ENCODE results near the gene SAMD10.

DNA sequence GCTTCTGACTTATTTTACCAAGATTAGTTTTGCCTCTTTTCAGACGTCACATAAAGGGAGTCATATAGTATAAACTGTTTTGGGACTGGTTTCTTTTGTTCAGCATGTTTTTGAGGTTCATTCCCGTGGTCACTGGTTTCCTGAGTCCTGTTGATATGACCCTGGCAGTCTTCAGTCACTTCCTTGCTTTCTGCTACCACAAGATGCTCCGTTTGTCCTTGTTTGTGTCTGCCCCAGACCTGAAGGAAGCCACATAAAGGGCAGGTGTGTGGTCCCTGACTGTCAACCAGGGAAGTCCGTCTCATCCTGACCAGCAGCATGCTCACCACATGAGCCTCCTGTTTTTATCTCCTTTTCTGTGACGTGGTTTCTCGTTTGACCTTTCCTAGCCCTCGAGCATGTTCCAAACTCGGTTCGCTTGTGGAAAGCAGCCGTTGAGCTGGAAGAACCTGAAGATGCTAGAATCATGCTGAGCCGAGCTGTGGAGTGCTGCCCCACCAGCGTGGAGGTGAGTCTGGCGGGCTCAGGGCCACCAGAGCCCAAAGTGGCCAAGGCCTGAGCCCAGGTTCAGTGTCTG is 30.5 kb upstream of the SAMD10 start:
- TF ChIP-seq, protein P1, sequence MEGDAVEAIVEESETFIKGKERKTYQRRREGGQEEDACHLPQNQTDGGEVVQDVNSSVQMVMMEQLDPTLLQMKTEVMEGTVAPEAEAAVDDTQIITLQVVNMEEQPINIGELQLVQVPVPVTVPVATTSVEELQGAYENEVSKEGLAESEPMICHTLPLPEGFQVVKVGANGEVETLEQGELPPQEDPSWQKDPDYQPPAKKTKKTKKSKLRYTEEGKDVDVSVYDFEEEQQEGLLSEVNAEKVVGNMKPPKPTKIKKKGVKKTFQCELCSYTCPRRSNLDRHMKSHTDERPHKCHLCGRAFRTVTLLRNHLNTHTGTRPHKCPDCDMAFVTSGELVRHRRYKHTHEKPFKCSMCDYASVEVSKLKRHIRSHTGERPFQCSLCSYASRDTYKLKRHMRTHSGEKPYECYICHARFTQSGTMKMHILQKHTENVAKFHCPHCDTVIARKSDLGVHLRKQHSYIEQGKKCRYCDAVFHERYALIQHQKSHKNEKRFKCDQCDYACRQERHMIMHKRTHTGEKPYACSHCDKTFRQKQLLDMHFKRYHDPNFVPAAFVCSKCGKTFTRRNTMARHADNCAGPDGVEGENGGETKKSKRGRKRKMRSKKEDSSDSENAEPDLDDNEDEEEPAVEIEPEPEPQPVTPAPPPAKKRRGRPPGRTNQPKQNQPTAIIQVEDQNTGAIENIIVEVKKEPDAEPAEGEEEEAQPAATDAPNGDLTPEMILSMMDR (IDR thresholded peaks at IDR 0.05; ENCODE audit: low read length) = no peak
- TF ChIP-seq EZH2 (IDR thresholded peaks at IDR 0.05; ENCODE audit: borderline replicate concordance, low read length) = no peak
